Ovary (tissue), 9 donors: ENCODE results near the gene RNF32. TPM values are rescaled to one million over a fixed set of nuclear protein-coding genes. Genes with fewer than 3 reads are reported as not detected.

Source experiments
- DNase-seq, 5 donors: peaks; one replicate each; pipeline ENCODE4 v3.0.0-alpha.2; 2019 to 2020
- H3K27ac ChIP-seq, 2 donors: fragments of 200-600 bp; one replicate each; pipeline versions ENCODE4 v1.5.1 to v1.8.0; 2019 to 2022
- H3K27me3 ChIP-seq: fragments of 200-600 bp; one replicate; pipeline ENCODE4 v1.8.0; 2022
- H3K36me3 ChIP-seq: fragments of 200-600 bp; sonication (generic); one replicate; pipeline ENCODE4 v1.5.1; 2019
- H3K4me1 ChIP-seq: one replicate; pipeline ENCODE4 v1.8.1; 2013; ENCODE audit warnings: mild to moderate bottlenecking, moderate library complexity; ENCODE audit not compliant: insufficient read depth
- H3K4me3 ChIP-seq: fragments of 200-600 bp; sonication (generic); one replicate; pipeline ENCODE4 v1.5.1; 2017
- H3K9me3 ChIP-seq, 2 donors: fragments of 200-600 bp in 1 of 2; sonication (generic) in 1 of 2; one replicate each; pipeline versions ENCODE4 v1.5.1 to v1.8.1; 2013 to 2019; ENCODE audit warnings: mild to moderate bottlenecking in 1 of 2, moderate library complexity in 1 of 2
- EP300 ChIP-seq: sonication (generic); formaldehyde crosslinking; IDR thresholded peaks from one replicate; pipeline ENCODE4 v1.6.1; 2017; ENCODE audit warnings: antibody characterized with exemption
- POLR2A ChIP-seq: fragments of 450-650 bp; IDR thresholded peaks from one replicate; pipeline ENCODE4 v1.6.1; 2017; ENCODE audit warnings: antibody characterized with exemption, mild to moderate bottlenecking, moderate library complexity
- WGBS, 3 donors: extraction: QIAGEN DNeasy Blood & Tissue Kit in 1 of 3; methylation state at CpG; one replicate each; pipeline versions ENCODE4 v1.1.5 to v1.1.7; 2013 to 2017; 5-methylcytosine and 5-hydroxymethylcytosine counted together
- intact Hi-C, 4 donors: fragments of 100-400 bp; cut with DNase I; formaldehyde crosslinking; loops; one replicate each; pipeline versions ENCODE4 v1.11.0 to v1.15.1; 2022 to 2023
- polyA plus RNA-seq, 2 donors: library from polyadenylated mRNA; stranded (reverse); fragments of 200-250 nt in 1 of 2; fragments of 350-450 nt in 1 of 2; fragmentation: Illumina TruSeq in 1 of 2; extraction: RNeasy Lipid Tissue Mini Kit (QIAGEN cat#74804) in 1 of 2; gene quantifications; one replicate each; pipeline ENCODE4 v1.2.3, GENCODE V29; 2013 to 2014
- total RNA-seq, 7 donors: library from RNA; depleted of rRNA in 2 of 7; stranded (reverse); fragments of >200 nt in 2 of 7; fragmentation: NEBNext Ultra II Directional in 3 of 7; extraction: Animal tissue kit (Norgen Biotek cat#: 25700) in 3 of 7; gene quantifications; one replicate each; pipeline versions ENCODE4 v1.1.0 to v1.2.4, GENCODE V29; 2016 to 2023
- TF ChIP-seq, protein P1 (sequence below), 3 donors: fragments of 450-650 bp in 2 of 3; fragments of 200-600 bp in 1 of 3; IDR thresholded peaks; one replicate each; pipeline versions ENCODE4 v1.5.1 to v1.8.0; 2016 to 2022; ENCODE audit warnings: antibody characterized with exemption in 3 of 3, mild to moderate bottlenecking in 1 of 3
- donor health status: DM: no; HTN: no; CAD: no; lungs with moderate emphysema.
- donor health status: DM: no; HTN: no; CAD: no.
- donor health status: Bipolar disorder and iron deficiency.
- donor health status: DM: yes; HTN: yes; CAD: no.
- donor health status: DM: no; HTN: no; CAD: no.
- donor health status: DM: yes; HTN: yes; CAD: no.

The RNF32 gene
- total and polyA plus RNA-seq, 9 donors: 0.72 to 2.3 (median 1.6) TPM

DNA sequence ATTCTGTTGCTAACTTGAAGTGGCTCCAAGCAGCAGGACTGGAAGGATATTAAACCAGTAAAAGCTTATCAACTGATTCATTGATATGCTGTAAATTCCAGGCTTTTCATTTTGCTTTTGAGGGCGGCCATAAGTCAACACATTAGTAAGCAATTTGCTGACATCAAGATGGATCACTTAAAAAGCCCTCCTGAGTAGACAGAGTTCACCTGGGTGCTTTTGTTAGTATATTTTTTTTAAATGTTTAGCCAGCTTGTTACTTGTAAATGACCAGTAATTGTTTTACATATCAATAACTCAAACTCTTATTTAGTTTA is 26.5 kb downstream of the RNF32 start:
- Histone ChIP-seq H3K27ac (no peak overlapping the region), H3K9me3 (no peaks in the 10 kb centered on the region), H3K4me1 (no peaks in the 10 kb centered on the region), H3K4me3 (no peak overlapping the region), H3K36me3 (no peaks in the 10 kb centered on the region), H3K27me3 (no peaks in the 10 kb centered on the region)
- intact Hi-C loops: no loop called here
- no peak for DNase-seq
- 81 to 92% (median 90%) methylated on average over 1 of the region's 1 CpG for WGBS, 3 donors
- no peak for TF ChIP-seq POLR2A
- TF ChIP-seq, protein P1, sequence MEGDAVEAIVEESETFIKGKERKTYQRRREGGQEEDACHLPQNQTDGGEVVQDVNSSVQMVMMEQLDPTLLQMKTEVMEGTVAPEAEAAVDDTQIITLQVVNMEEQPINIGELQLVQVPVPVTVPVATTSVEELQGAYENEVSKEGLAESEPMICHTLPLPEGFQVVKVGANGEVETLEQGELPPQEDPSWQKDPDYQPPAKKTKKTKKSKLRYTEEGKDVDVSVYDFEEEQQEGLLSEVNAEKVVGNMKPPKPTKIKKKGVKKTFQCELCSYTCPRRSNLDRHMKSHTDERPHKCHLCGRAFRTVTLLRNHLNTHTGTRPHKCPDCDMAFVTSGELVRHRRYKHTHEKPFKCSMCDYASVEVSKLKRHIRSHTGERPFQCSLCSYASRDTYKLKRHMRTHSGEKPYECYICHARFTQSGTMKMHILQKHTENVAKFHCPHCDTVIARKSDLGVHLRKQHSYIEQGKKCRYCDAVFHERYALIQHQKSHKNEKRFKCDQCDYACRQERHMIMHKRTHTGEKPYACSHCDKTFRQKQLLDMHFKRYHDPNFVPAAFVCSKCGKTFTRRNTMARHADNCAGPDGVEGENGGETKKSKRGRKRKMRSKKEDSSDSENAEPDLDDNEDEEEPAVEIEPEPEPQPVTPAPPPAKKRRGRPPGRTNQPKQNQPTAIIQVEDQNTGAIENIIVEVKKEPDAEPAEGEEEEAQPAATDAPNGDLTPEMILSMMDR (IDR thresholded peaks at IDR 0.05): no peak
- no peak for TF ChIP-seq EP300

DNA sequence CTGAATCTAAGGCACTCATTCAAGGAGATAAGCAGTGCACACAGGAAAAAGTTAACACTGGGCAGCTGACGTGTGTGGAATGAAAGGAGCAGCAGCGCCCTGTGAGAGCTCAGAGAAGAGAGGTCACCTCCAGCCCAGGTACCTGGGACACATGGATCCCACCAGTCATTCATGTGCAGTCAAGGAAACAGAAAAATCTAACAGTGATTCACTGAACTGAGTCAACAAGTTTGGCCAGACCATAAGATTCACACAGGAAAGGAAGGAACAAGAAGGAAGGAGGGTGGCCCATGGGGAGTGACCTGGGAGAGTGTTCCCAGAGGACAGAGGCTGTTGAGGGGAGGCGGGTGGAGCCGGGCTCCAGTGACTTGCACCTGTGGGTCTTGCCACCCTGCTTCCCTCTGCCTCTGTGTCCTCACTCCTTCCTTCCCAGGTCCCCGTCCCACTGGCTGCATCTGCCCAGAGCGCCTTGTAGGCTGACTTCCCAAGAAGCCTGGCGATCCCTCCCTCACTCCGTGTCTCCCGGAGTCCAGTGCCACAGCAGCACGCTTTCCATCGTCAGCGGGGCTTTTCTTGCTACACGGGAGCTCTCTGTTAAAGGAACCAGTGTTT is 27.7 kb downstream of the RNF32 start:
- Histone ChIP-seq H3K27ac (no peak overlapping the region), H3K4me3 (no peak overlapping the region), H3K9me3 (no peaks in the 10 kb centered on the region), H3K27me3 (no peaks in the 10 kb centered on the region), H3K36me3 (no peaks in the 10 kb centered on the region), H3K4me1 (no peaks in the 10 kb centered on the region)
- no peak for TF ChIP-seq POLR2A
- TF ChIP-seq EP300: no peak
- TF ChIP-seq, protein P1 (IDR thresholded peaks at IDR 0.05): no peak
- no peak for DNase-seq
- intact Hi-C loops: no loop called here
- 92 to 95% (median 94%) methylated on average over 13 of the region's 13 CpGs for WGBS, 3 donors

GRCh38 chr7:156669035-156669828 is 28.7 kb downstream of the RNF32 start:
- Histone ChIP-seq H3K36me3 (no peaks in the 10 kb centered on the region), H3K9me3 (no peaks in the 10 kb centered on the region), H3K27me3 (no peaks in the 10 kb centered on the region), H3K4me1 (no peaks in the 10 kb centered on the region), H3K27ac (no peak overlapping the region), H3K4me3 (no peak overlapping the region)
- intact Hi-C loops: no loop called here
- DNase-seq: no peak
- TF ChIP-seq POLR2A: no peak
- TF ChIP-seq, protein P1 (IDR thresholded peaks at IDR 0.05): no peak
- TF ChIP-seq EP300: no peak
- 92 to 93% (median 92%) methylated on average over 19 of the region's 19 CpGs for WGBS, 3 donors

- Histone ChIP-seq H3K36me3 (no peaks in the 10 kb centered on the region), H3K9me3 (no peaks in the 10 kb centered on the region), H3K27me3 (no peaks in the 10 kb centered on the region), H3K27ac (no peak overlapping the region), H3K4me1 (no peaks in the 10 kb centered on the region), H3K4me3 (no peak overlapping the region)
- 91 to 94% (median 92%) methylated on average over 6 of the region's 6 CpGs for WGBS, 3 donors
- intact Hi-C loops: no loop called here
- no peak for DNase-seq
- TF ChIP-seq POLR2A (no peak), EP300 (no peak)
- TF ChIP-seq, protein P1 (IDR thresholded peaks at IDR 0.05): no peak
These were observed 32.9 kb downstream of the RNF32 start for GRCh38 chr7:156673454-156673853.
